Inflammatory macrophage (primary cell): ENCODE results near the gene BAIAP2.
"Not testable (repeated sequence)": the region's sequence is repeated elsewhere in the genome, so short reads cannot be mapped to it uniquely, and the experiment has no call there.

Source experiments
- DNase-seq, 2 donors: peaks; one replicate each; pipeline ENCODE4 v3.0.0-alpha.2; 2020 to 2022

Gene BAIAP2

GRCh38 chr17:81000631-81001357 is 34.2 kb upstream of the BAIAP2 start:
- no peak for DNase-seq

DNA sequence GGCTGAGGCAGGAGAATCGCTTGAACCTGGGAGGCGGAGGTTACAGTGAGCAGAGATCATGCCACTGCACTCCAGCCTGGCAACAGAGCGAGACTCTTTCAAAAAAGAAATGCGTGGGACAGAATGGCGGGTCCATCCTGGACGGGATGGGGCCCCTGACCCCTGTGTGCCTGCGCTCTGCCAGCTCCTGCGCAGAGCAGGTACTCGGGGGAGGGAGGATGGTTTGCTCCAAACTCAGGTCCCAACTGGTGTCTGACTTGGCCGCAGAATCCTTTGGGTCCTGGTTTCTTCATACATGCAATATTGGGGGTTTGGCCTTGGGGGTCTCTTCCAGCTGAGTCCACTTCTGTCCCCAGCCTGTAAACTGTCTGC is 33.0 kb upstream of the BAIAP2 start:
- no peak for DNase-seq

DNA sequence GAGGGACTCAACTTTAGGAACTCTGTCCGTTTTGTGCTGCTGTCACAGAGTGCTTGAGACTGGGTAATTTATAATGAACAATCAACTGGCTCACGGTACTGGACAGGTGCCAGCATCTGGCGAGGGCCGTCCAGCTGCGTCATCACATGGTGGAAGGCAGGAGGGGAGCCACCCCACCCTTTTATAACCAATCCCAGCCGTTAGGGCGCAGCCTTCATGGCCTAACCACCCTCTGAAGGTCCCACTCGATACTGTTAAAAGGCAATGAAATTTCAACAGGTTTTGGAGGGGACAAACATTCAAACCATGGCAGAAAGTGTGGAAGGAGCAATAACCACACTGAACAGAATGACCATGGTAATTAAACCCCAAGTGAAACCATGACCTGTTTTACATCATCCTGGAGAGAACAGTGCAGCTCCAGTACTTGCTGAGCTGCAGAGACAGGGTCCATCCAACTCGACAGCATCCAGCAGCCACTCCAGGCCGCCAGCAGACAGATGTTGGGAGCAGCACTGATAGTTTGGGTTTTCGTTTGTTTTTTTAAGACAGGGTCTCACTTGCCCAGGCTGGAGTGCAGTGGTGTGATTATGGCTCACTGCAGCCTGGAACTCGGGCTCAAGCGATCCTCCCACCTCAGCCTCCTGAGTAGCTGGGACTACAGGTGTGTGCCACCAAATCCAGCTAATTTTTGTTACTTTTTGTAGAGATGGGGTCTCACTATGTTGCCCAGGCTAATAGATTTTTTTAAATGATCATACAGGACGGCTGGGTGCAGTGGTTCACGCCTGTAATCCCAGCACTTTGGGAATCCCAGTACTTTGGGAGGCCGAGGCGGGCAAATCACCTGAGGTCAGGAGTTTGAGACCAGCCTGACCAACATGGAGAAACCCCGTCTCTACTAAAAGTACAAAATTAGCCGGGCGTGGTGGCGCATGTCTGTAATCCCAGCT is 32.3 kb upstream of the BAIAP2 start:
- no peak for DNase-seq

DNA sequence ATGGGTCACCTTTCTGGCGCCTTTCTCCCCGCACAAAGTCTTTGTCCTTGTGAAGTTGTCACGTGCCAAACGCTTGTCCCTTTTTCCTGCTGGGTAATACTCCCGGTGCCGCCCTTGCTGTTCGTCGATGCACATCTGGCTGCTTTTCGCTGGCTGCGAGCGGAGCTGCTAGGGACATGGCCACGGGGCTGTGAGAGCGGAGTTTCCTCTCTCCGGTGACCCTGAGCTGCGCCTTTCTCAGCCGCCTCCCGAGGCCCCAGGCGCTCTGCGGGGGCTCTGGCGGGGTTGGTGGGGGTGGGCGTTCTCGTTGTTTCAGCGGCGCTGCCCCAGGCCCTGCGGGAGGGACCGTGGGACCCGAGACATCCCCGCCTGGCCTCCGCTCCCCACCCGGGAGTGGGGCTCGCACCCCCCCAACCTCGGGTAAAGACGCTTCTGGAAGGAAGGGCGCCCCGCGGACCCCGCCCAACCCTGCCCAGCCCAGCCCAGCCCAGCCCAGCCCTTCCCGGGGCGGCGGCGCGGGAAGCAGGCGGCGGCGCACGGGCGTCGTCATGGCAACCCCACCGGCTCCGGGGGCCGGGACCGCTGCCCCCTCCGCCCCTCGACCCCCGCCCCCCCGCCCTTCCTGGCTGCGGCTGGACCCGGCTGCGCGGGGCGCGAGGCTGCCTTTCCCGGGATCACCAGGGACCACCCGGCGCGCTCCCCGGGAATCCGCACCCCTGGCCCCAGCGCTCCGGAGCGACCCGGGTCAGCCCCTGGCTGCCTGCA is 31.1 kb upstream of the BAIAP2 start:
- DNase-seq: no peak

- peak; percentile 15 to 37 for DNase-seq
Observed at GRCh38 chr17:81006891-81007290, 28.1 kb upstream of the BAIAP2 start.

- no peak for DNase-seq
Observed at GRCh38 chr17:81008140-81008539, 26.8 kb upstream of the BAIAP2 start.

DNA sequence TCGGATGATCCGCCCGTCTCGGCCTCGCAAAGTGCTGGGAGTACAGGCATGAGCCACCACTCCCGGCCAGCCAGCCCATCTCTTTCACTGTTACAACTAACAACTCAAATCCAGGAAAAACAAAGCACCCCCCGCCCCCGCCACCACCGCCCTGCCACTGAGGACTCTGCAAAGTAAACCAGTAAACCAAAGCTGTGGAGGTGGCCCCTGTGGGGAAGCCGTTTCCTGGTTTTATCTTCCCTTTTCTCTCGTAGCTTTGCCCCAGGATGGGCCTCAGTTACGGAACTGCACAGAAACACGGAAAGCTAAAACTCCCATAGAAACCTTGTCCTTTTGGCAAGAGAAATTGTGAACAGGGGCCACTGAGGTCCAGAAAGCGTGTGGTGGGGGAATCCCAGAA is 25.8 kb upstream of the BAIAP2 start:
- peak; percentile 54 to 77 for DNase-seq

DNA sequence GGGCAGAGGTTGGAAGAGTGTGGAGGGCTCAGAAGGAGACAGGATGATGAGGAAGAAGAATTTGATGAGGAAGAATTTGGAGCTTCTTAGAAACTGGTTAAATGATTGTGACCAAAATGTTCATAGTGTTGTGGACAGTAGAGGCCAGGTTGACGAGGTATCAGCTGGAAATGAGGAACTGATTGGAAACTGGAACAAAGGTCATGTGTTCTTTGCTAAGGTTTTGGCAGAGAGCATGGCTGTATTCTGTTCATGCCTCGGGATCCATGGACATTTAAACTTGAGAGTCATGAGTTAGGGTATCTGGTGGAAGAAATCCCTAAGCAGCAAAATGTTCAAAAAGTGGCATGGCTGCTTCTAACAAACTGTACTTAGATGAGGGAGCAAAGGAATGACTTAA is 24.0 kb upstream of the BAIAP2 start:
- no peak for DNase-seq

- DNase-seq: no peak
Observed at GRCh38 chr17:81011951-81012350, 23.0 kb upstream of the BAIAP2 start.

DNA sequence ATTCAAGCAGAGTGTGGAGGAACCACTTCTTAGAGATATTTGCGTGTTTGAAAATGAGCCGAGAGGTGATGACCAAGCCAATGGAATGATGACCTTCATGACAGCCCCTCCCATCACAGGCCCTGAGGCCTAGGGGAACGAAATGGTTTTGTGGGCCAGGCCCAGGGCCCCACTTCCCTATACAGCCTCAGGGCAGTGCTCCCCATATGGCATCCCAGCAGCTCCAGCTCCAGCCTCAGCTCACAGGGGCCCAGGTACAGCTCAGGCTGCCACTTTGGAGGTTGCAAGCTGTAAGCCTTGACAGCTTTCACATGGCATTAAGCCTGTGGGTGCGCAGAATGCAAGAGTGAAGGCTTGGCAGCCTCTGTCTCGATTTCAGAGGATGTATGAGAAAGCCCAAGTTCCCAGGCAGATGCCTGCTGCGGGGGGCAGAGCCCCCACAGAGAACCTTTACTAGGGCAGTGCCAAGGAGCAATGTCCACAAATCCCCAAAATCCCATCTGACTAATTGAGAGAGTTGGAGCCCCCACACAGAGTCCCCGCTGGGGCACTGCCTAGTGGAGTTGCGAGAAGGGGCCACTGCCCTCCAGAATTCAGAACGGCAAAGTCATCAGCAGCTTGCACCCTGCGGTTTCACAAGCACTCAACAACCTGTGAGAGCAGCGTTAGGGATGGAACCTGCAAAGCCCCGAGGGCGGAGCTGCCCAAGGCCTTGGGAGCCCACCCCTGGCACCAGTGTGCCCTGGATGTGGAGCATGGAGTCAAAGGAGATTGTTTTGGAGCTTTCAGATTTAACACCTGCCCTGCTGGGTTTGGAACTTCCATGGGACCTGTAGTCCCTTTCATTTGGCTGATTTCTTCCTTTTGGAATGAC is 22.1 kb upstream of the BAIAP2 start:
- DNase-seq: no peak

GRCh38 chr17:81013642-81014041 is 21.3 kb upstream of the BAIAP2 start:
- no peak for DNase-seq

DNA sequence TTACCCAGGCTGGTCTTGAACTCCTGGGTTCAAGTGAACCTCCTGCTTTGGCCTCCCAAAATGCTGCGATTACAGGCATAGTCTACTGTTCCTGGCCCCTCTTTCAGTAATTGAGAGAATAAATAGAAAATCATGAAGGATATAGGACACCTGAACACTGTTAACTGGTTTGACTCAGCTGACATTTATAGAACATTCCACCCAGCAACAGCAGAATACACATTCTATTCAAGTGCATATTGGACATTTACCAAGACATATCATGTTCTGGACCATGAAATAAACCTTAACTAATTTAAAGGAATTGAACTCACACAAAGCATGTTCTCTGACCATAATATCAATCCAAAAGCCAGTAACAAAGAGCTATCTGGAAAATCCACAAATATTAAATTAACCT is 19.8 kb upstream of the BAIAP2 start:
- no peak for DNase-seq

DNA sequence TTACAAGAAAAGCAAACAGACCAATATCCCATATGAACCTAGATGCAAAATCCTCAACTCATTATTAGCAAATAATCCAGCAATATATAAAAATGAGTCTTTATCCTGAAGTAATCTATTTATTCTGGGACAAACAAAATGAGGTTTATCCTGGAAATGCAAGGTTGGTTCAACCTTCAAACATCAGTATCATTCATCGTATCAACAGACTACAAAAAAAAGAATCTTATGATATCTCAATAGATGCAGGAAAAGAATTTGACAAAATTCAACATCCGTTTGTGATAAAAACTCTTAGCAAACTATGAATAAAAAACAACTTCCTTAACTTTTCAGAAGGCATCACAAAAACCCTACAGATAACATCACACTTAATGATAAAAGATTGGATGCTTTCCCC is 18.4 kb upstream of the BAIAP2 start:
- DNase-seq: no peak

GRCh38 chr17:81017330-81017729 is 17.6 kb upstream of the BAIAP2 start:
- DNase-seq: not testable (repeated sequence)

DNA sequence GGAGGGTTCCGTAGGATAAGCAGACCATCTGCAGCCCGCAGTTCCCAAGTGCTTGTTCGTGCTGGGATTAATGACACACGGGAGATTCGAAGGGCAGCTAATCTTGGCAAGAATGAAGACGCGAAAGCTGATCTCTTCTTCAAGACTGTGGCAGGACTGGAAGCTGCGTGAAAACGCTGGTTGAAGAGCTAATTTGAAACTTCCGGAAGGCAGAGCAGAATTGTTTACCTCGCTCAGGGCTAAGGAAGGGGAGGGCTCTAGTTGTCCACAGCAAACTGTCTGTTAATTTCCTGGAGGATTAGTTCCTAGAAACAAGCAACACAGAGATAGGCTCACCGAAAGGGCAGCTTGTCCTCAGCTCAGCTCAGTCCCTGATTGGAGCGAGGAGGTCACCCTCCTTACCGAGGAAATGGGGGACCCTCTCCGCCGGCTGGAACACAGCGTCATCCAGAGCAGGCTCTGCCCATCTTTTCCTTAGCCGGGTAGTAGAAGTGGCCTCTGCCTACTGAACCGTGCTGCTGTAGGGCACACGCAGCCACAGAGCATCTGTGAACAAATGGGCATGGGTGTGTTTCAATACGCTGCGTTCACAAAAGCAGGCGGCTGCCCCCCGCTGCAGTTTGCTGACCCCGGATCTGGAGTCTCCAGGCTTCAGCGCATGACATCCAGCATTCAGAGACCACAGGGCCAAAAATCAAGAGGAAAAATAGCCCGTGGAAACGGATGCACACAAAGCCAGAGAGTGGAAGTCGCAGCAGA is 16.7 kb upstream of the BAIAP2 start:
- DNase-seq: peak; percentile 49 to 61

DNA sequence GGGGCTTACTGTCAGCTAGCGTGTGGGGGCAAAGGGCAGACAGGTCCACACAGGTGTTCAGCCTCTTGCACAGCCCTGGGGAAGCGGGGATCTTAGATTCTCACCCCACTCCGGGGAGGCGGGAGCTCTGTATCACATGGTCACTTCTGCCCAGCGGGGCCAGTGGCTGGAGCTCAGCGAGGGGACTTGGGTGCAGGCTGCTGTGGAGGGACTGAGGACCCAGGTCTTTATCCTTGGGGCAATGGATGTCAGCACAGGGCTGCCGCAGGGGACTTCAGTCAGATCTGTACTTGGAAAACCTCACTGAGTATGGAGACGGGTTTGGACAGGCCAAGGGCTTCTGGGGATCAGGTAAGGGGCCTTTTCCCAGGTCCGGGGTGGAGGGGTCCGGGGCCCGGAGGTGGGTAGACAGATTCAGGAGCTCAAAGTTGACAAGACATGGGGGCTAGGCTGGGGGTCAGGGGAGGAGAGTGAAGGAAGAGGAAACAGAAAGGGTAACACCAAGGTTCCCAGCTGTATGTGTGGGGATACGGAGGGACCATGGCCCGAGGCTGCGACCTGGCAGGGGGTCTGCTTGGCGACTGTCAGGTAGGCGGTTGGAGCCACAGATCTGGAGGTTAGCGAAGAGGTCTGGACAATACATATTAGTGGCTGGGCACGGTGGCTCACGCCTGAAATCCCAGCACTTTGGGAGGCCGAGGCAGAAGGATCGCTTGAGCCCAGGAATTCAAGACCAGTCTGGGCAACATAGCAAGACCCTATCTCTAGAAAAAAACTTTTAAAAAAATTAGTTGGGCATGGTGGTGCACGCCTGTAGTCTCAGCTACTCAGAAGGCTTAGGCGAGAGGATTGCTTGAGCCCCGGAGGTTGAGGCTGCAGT is 15.1 kb upstream of the BAIAP2 start:
- no peak for DNase-seq

GRCh38 chr17:81020443-81020766 is 14.5 kb upstream of the BAIAP2 start:
- no peak for DNase-seq

GRCh38 chr17:81020767-81021497 is 14.0 kb upstream of the BAIAP2 start:
- no peak for DNase-seq

DNA sequence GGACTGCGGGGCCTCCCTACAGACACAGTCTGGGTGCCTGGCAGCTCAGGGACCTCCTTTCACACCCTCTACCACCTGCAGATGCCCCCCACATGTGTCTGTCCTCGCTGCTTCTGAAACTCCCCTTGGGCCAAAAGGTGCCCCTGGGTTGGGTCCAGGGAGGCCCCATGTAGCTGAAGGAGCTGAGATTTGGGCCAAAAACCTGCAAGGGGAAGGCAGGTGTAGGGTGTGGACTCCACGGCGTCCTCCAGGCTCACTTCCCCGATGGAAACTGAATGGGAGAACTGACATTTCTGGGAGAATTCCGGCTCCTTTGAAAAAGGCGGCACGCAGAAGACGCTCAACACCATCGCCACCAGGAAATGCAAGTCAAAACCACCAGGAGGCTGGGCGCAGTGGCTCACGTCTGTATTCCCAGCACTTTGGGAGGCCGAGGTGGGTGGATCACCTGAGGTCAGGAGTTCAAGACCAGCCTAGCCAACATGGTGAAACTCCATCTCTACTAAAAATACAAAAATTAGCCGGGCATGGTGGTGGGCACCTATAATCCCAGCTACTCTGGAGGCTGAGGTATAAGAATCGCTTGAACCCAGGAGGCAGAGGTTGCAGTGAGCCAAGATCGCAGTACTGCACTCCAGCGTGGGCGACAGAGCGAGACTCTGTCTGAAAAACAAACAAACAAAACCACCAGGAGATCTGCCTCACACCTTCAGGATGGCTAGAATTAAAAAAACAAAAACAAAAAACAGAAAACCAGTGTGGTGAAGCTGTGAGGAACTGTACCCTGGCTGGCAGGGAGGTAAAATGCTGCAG is 13.2 kb upstream of the BAIAP2 start:
- DNase-seq: no peak
